IMR-90 (cell line): ENCODE data around the gene DLL1. TPM values are rescaled to one million over a fixed set of nuclear protein-coding genes. Genes with fewer than 3 reads are reported as not detected.

Source experiments
- ATAC-seq: fragments of 200-7000 bp; cut with Tn5 transposase; 2 replicates; pipeline ENCODE4 v1.9.1; 2020; ENCODE audit warnings: low read depth, mild to moderate bottlenecking, moderate library complexity
- BruUV-seq: library from RNA; stranded (reverse); fragments of 400-500 nt; replicated peaks from 2 replicates; lab custom pipeline; 2021; lab: Mats Ljungman, UMichigan
- CTCF ChIA-PET: fragments of 300-600 bp; formaldehyde crosslinking; extraction: SDS; loops from one replicate; lab custom pipeline; 2021; ENCODE audit warnings: antibody characterized with exemption; lab: Yijun Ruan, JAX
- POLR2A ChIA-PET: fragments of 300-600 bp; sonication (Branson Sonifier 250); formaldehyde crosslinking; loops from one replicate; lab custom pipeline; 2022; ENCODE audit warnings: antibody characterized with exemption; ENCODE audit not compliant: unreplicated experiment; lab: Charles Lee
- DNase-seq: peaks from one replicate; pipeline ENCODE4 v3.0.0; 2013
- H2AFZ ChIP-seq: replicated peaks from 2 replicates; pipeline ENCODE3; 2013; ENCODE audit warnings: low read length, mild to moderate bottlenecking; ENCODE audit not compliant: poor library complexity
- H2AK5ac ChIP-seq: 2 replicates; pipeline ENCODE4 v1.6.1; 2013; ENCODE audit warnings: low read depth, low read length, inconsistent platforms
- H2AK9ac ChIP-seq: replicated peaks from 2 replicates; pipeline ENCODE3; 2013; ENCODE audit warnings: mild to moderate bottlenecking, low read depth, low read length, moderate library complexity; ENCODE audit not compliant: poor library complexity
- H2BK120ac ChIP-seq: 2 replicates; pipeline ENCODE4 v1.6.1; 2013; ENCODE audit warnings: low read depth, low read length, inconsistent platforms
- H2BK15ac ChIP-seq: 3 replicates; pipeline ENCODE4 v1.6.1; 2013; ENCODE audit warnings: low read depth, low read length, inconsistent platforms
- H2BK20ac ChIP-seq: 2 replicates; pipeline ENCODE4 v1.6.1; 2013; ENCODE audit warnings: low read depth, mild to moderate bottlenecking, inconsistent platforms, low read length, moderate library complexity
- H2BK5ac ChIP-seq: 2 replicates; pipeline ENCODE4 v1.6.1; 2013; ENCODE audit warnings: mild to moderate bottlenecking, low read depth, low read length, inconsistent platforms; ENCODE audit not compliant: poor library complexity, severe bottlenecking
- H3K14ac ChIP-seq: replicated peaks from 2 replicates; pipeline ENCODE4 v1.6.1; 2013; ENCODE audit warnings: low read depth, low read length, inconsistent platforms
- H3K18ac ChIP-seq: 2 replicates; pipeline ENCODE4 v1.6.1; 2013; ENCODE audit warnings: low read depth, low read length, control low read depth
- H3K23ac ChIP-seq: 2 replicates; pipeline ENCODE4 v1.6.1; 2013; ENCODE audit warnings: low read depth, low read length, inconsistent platforms
- H3K27ac ChIP-seq: 2 replicates; pipeline ENCODE4 v1.5.1; 2013; ENCODE audit warnings: mild to moderate bottlenecking, control low read depth, low read length; ENCODE audit not compliant: insufficient read depth
- H3K27me3 ChIP-seq: 2 replicates; pipeline ENCODE4 v1.6.1; 2013; ENCODE audit warnings: low read length; ENCODE audit not compliant: control insufficient read depth, insufficient read depth
- H3K36me3 ChIP-seq: 2 replicates; pipeline ENCODE4 v1.6.1; 2013; ENCODE audit warnings: low read length, mixed read lengths; ENCODE audit not compliant: control insufficient read depth, insufficient read depth
- H3K4ac ChIP-seq: 2 replicates; pipeline ENCODE4 v1.6.1; 2013; ENCODE audit warnings: low read depth, low read length, inconsistent platforms
- H3K4me1 ChIP-seq: 2 replicates; pipeline ENCODE4 v1.6.1; 2013; ENCODE audit warnings: low read length, mixed read lengths; ENCODE audit not compliant: control insufficient read depth, insufficient read depth
- H3K4me2 ChIP-seq: 2 replicates; pipeline ENCODE4 v1.6.1; 2013; ENCODE audit warnings: low read depth, mild to moderate bottlenecking, control low read depth, low read length, moderate library complexity
- H3K4me3 ChIP-seq: 2 replicates; pipeline ENCODE4 v1.5.1; 2013; ENCODE audit warnings: low read depth, mild to moderate bottlenecking, control low read depth, low read length, moderate library complexity; ENCODE audit not compliant: insufficient read depth
- H3K56ac ChIP-seq: 2 replicates; pipeline ENCODE4 v1.6.1; 2013; ENCODE audit warnings: low read length, inconsistent platforms; ENCODE audit not compliant: insufficient read depth; ENCODE audit errors: extremely low read depth
- H3K79me1 ChIP-seq, 2 experiments: 2 replicates each; pipeline ENCODE4 v1.6.1; 2013; ENCODE audit warnings: low read length in 2 of 2, inconsistent platforms in 1 of 2, low read depth in 1 of 2
- H3K9ac ChIP-seq: 2 replicates; pipeline ENCODE4 v1.6.1; 2013; ENCODE audit warnings: low read depth, low read length, control low read depth
- H3K9me1 ChIP-seq: 2 replicates; pipeline ENCODE4 v1.6.1; 2013; ENCODE audit warnings: low read length, inconsistent platforms; ENCODE audit not compliant: insufficient read depth
- H3K9me3 ChIP-seq: 2 replicates; pipeline ENCODE4 v1.6.1; 2013; ENCODE audit warnings: low read length; ENCODE audit not compliant: control insufficient read depth, insufficient read depth
- H4K20me1 ChIP-seq: 2 replicates; pipeline ENCODE4 v1.6.1; 2013; ENCODE audit warnings: low read length, inconsistent platforms; ENCODE audit not compliant: insufficient read depth
- H4K5ac ChIP-seq: 2 replicates; pipeline ENCODE4 v1.6.1; 2013; ENCODE audit warnings: mild to moderate bottlenecking, low read depth, low read length, control low read depth
- H4K8ac ChIP-seq, 2 experiments: 2 replicates each; pipeline ENCODE4 v1.6.1; 2013; ENCODE audit warnings: low read depth in 2 of 2, low read length in 2 of 2, control low read depth in 1 of 2, inconsistent platforms in 1 of 2
- H4K91ac ChIP-seq: 2 replicates; pipeline ENCODE4 v1.6.1; 2013; ENCODE audit warnings: low read depth, low read length, inconsistent platforms; ENCODE audit not compliant: insufficient read depth
- BHLHE40 ChIP-seq: fragments of 150-350 bp; IDR thresholded peaks from 2 replicates; pipeline ENCODE4 v1.6.1; 2016; ENCODE audit warnings: mild to moderate bottlenecking, low read depth, low read length
- CEBPB ChIP-seq: IDR thresholded peaks from 2 replicates; pipeline ENCODE4 v1.6.1; 2012; ENCODE audit warnings: low read depth, low read length, improper control_type of control experiment
- CHD1 ChIP-seq: IDR thresholded peaks from 2 replicates; pipeline ENCODE4 v1.6.1; 2012; ENCODE audit warnings: low read depth, low read length, improper control_type of control experiment
- CTCF ChIP-seq: conservative IDR thresholded peaks from 2 replicates; pipeline ENCODE4 v1.5.1; 2012; ENCODE audit warnings: mild to moderate bottlenecking, low read depth, low read length, improper control_type of control experiment
- FOS ChIP-seq: fragments of 150-350 bp; IDR thresholded peaks from 2 replicates; pipeline ENCODE4 v1.6.1; 2016; ENCODE audit warnings: low read depth, low read length
- MAFK ChIP-seq: IDR thresholded peaks from 2 replicates; pipeline ENCODE4 v1.6.1; 2012; ENCODE audit warnings: low read depth, low read length, improper control_type of control experiment
- MAZ ChIP-seq: IDR thresholded peaks from 2 replicates; pipeline ENCODE4 v1.6.1; 2012; ENCODE audit warnings: low read depth, mild to moderate bottlenecking, low read length, improper control_type of control experiment, moderate library complexity, borderline replicate concordance
- MXI1 ChIP-seq: IDR thresholded peaks from 2 replicates; pipeline ENCODE4 v1.6.1; 2012; ENCODE audit warnings: low read depth, mild to moderate bottlenecking, low read length, moderate library complexity, borderline replicate concordance
- RAD21 ChIP-seq: IDR thresholded peaks from 2 replicates; pipeline ENCODE4 v1.6.1; 2012; ENCODE audit warnings: low read length, improper control_type of control experiment
- RCOR1 ChIP-seq: IDR thresholded peaks from 2 replicates; pipeline ENCODE4 v1.6.1; 2012; ENCODE audit warnings: mild to moderate bottlenecking, low read length, improper control_type of control experiment; ENCODE audit not compliant: insufficient replicate concordance
- RFX5 ChIP-seq: IDR thresholded peaks from 2 replicates; pipeline ENCODE4 v1.8.0; 2012; ENCODE audit warnings: low read depth, mild to moderate bottlenecking, low read length, moderate library complexity
- SMC3 ChIP-seq: fragments of 150-350 bp; IDR thresholded peaks from 2 replicates; pipeline ENCODE4 v1.6.1; 2016; ENCODE audit warnings: low read depth, mild to moderate bottlenecking, antibody characterized with exemption, low read length, moderate library complexity
- USF2 ChIP-seq: fragments of 150-350 bp; IDR thresholded peaks from 2 replicates; pipeline ENCODE4 v1.6.1; 2017; ENCODE audit warnings: mild to moderate bottlenecking, antibody characterized with exemption, low read length, low read depth
- WGBS, 2 experiments: methylation state at CpG; one replicate each; pipeline versions ENCODE4 v1.1.5 to v1.1.7; 2013; ENCODE audit warnings: missing lambda C conversion rate in 2 of 2; ENCODE audit not compliant: insufficient read length in 1 of 2; ENCODE audit errors: extremely low coverage in 2 of 2; 5-methylcytosine and 5-hydroxymethylcytosine counted together
- dilution Hi-C: fragments of 300-500 bp; cut with HindIII; formaldehyde crosslinking; loops from one replicate; pipeline ENCODE4 v1.14.3; 2018; ENCODE audit warnings: low sequenced_read_pairs; ENCODE audit not compliant: unreplicated experiment
- in situ Hi-C: fragments of 300-500 bp; cut with MboI; formaldehyde crosslinking; loops from 3 replicates; pipeline ENCODE4 v1.14.3; 2019; ENCODE audit warnings: low sequenced_read_pairs, inconsistent platforms, mixed read lengths
- intact Hi-C: fragments of 100-400 bp; cut with micrococcal nuclease; formaldehyde crosslinking; loops from 2 replicates; pipeline ENCODE4 v1.10.0; 2022
- polyA plus RNA-seq, 3 experiments: library from polyadenylated mRNA; depleted of rRNA; stranded (reverse); fragments of >200 nt; gene quantifications; 2 replicates each; pipeline ENCODE4 v1.2.3, GENCODE V29; 2012; ENCODE audit warnings: low replicate concordance in 1 of 3
- total RNA-seq: library from RNA; depleted of rRNA; stranded (reverse); fragments of >200 nt; gene quantifications from 2 replicates; pipeline ENCODE4 v1.2.3, GENCODE V29; 2012

Gene DLL1
- total and polyA plus RNA-seq, 2 of the 4 experiments (the other 2 are of a cell fraction) = under 0.01 to 0.31 TPM

GRCh38 chr6:170244721-170245474 lies 46.0 kb downstream of the DLL1 start:
- dilution Hi-C loops (no loop called here), in situ Hi-C loops (no loop called here), intact Hi-C loops (no loop called here)
- Histone ChIP-seq H3K9me1 (no peaks in the 10 kb centered on the region), H4K5ac (no peak overlapping the region), H3K23ac (no peak overlapping the region), H4K91ac (no peak overlapping the region), H2AK5ac (no peak overlapping the region), H3K56ac (no peak overlapping the region), H3K4ac (no peak overlapping the region), H3K18ac (no peak overlapping the region), H2BK15ac (no peak overlapping the region), H3K4me1 (no peaks in the 10 kb centered on the region; the same call in 1 of the 2 replicates), H3K36me3 (no peaks in the 10 kb centered on the region), H3K9me3 (no peaks in the 10 kb centered on the region), H3K79me1 (no peaks in the 10 kb centered on the region), H3K4me2 (no peak overlapping the region), H2BK20ac (no peak overlapping the region), H2BK5ac (no peak overlapping the region), H4K20me1 (no peaks in the 10 kb centered on the region), H3K27ac (no peak overlapping the region), H2BK120ac (no peak overlapping the region), H3K27me3 (peaks cover 15% of the 10 kb centered on the region; the same call in 1 of the 2 replicates), H4K8ac (no peak overlapping the region), H2AFZ (no peak overlapping the region), H3K14ac (no peak overlapping the region), H2AK9ac (no peak overlapping the region), H3K9ac (no peak overlapping the region), H3K4me3 (no peak overlapping the region)
- DNase-seq (no peak), ATAC-seq (no peak)
- no TSS peak for BruUV-seq
- TF ChIP-seq RFX5 (no peak), MAFK (no peak), CEBPB (no peak), SMC3 (no peak), RAD21 (no peak), FOS (no peak), BHLHE40 (no peak), MAZ (no peak), CTCF (no peak), RCOR1 (no peak), USF2 (no peak), MXI1 (no peak), CHD1 (no peak)
- WGBS, 2 experiments = 73% methylated on average over 16 of the region's 26 CpGs; no CpG with 5 or more reads in 1 of the 2 experiments
- POLR2A ChIA-PET = no interaction called here
- CTCF ChIA-PET = no interaction called here
